ENCODE results near the gene IGF1R. TPM values are rescaled to one million over a fixed set of nuclear protein-coding genes. Genes with fewer than 3 reads are reported as not detected.
A peak's percentile ranks its signal among the peaks of the same experiment; 100 is the strongest.
"Not testable (repeated sequence)": the region's sequence is repeated elsewhere in the genome, so short reads cannot be mapped to it uniquely, and the experiment has no call there.

Gene IGF1R
- total RNA-seq (ENCODE audit: insufficient read depth, low replicate concordance) = 53.7 TPM

DNA sequence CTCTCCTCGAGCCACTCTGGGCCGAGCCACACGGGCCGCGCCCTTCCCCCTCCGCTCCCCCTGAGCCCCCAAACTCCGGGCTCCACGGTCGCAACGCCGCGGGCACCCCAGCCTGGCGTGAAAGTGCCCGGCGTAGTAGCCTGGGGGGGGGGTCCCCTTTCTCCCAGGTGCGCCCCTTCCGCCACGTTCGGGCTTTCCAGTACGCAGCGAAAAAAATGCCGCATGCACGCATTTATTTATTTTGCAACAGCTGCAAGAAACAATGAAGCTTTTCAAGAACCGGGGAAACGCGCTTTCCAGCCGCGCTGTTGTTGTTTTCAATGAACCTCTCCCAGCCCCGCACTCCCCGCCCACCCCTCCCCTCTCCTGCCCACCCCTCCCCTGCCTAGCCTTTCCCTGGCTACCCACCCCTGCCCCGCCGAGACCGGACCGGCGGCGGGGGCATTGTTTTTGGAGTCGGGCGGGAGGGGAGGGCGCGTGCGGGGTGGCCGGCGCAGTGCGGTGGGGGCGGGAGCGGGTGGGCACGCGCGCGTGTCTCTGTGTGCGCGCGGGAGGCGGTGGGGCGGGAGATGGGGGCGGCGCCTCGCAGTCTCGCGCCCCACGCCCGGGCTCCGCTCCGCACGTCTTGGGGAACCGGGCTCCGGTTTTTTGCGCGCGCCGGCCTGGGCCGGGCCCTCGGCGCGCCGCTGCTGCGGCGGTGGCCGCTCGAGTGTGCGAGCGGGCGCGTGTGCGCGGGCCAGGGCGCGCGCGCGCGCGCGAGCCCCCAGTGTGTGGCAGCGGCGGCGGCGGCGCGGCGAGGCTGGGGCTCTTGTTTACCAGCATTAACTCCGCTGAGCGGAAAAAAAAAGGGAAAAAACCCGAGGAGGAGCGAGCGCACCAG, at the start of gene IGF1R:
TSS of gene IGF1R (plus strand) at position 766 of the 880 bp plus-strand sequence. CDS start 1,043 bp downstream, outside the sequence.
- peak; percentile 94 for DNase-seq (ENCODE audit: low spot score)

DNA sequence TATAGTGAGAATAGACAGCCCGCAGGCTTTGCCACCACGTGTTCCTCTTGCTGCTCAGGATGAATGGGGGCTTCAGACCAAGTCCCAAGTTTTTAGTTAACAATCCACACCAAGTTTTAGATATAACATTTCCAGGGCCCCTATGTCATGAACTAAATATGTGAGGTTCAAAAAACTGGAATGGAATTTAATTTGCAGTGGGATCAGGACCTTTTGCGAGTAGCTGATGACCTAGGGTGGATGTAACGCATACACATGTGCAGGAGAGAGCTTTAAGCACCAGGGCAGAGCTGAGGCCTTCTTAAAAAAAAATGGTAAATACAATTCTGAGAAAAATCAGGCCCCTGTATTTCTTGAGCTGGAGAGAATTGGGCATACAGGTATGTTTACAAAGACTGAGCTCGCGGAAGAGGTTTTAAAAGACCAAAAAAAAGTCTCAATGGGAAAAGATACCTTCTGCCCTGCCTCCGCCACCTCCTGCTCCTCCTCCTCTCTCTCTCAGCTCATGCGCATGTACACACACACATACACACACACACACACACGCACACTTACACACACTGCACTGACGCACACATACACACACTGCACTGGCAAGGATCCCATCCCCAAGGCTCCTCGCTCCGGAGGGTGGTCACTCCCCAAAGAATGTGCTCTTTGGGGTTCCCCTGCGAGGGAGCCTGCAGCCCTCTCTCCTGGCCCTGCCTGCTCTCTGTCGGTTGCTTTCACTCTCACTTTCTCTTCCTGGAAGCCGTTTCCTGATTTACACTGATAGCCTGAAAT, 48.2 kb upstream of the IGF1R start:
- DNase-seq (ENCODE audit: low spot score) = peak; percentile 87

DNA sequence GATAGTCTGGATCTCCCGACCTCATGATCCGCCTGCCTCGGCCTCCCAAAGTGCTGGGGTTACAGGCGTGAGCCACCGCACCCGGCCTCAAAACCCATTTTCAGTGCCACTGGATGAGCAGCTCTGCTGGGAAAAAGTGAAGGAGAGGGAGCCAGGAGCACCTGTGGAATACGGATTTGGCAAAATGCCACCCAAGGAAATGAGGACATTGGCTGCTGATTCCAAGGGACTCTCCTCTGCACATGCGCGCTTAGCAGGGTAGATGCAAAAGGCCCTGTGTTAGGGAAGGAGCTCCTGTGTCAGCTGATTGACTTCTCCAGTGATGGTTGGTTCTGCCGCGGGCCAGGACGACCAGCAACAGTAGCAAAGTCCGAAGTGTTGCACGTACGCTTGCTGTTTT, 43.4 kb upstream of the IGF1R start:
- no peak for DNase-seq (ENCODE audit: low spot score)

DNA sequence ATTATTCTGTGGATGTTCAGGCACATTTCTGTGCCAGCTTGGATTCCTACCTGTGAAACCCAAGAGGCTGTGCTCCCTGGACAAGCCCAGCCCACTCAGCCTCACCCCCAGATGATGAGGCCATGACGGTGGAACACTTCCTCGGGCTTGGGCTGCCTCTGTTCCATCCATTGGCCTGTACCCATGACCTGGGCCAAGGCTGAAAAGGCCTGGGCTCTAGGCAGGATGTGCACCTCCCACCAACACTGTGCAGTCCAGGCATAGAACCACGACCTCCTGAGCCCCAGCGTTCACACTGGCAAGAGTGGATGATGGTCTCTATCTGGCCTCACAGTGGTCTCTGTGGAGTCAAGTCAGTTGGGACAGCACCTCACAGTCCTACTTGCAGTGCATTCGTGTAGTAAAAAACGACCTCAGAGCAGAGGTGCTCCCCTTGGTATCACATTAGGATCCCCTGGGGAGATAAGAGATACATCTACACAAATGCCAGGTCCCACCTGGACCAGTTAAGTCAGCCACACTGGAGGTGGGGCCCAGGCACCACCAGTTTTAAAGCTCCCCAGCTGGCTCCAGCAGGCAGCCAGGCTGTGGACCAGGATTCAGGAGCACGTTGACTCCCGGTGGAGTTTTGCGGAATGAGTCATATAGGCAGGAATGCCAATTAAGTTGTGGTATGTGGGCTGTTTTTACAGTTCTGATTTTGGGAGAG, 39.0 kb upstream of the IGF1R start:
- DNase-seq (ENCODE audit: low spot score) = peak; percentile 21

DNA sequence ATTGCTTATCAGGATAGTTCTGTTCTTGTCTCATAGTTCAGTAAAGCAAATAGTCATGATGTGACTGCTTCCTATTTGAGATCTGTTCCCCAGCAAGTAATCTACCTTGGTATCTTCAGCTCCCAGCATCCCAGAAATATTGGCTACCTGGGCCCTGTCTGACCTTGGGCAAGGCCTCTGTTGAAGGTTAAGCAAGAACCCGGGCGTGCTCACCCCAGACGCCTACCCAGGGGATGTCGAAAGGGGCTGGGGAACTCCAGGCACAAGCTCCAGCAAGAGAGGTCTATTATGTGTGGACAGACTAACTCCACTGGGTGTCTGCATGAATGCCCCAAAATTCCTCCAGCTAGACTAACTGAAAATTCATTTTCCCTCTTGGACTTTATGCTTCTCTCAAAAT, 37.3 kb upstream of the IGF1R start:
- no peak for DNase-seq (ENCODE audit: low spot score)

DNA sequence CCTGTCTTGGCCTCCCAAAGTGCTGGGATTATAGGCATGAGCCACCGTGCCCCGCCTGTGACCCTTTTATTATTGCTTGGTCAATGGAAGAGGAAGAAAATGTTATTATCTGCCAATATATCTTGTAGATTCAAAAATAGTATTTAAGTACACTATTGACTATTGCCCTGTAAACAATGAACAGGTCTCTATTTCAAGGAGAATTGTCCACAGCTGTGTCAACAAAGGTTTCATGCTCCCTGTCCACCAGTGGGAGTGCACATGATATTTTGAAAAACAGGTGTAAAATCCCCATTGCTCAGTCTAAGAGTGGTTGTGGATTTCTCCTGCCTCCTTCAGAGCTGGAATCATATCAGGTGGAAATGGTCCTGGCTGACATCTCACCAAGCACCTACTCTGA, 36.5 kb upstream of the IGF1R start:
- DNase-seq (ENCODE audit: low spot score) = no peak

DNA sequence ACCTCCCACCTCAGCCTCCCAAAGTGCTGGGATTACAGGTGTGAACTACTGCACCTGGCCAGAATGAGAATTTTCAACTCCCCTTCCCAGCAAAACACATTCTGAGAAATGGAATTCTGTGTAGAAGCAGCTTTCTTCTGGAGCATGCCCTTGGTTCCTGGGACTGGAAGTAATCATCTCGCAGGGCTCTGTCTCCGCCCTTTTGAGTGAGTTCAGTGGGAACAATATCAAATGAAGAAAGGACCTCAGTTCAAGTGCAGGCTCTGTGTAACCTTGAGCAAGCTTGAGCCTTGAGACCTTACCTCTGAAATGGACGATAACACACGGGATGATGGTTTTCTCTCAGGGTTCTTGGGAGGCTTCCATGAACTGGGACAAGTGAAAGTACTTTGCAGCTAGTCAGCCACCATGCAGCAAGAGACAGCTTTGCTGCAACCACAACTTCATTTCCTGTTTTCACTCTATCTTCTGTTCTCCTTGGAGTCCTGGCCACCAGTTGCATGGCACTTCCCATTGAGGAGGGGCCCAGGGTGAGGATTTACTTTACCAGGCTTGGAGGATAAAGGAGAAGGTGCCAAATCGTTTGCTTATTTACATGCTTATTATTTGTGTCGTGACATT, 35.7 kb upstream of the IGF1R start:
- no peak for DNase-seq (ENCODE audit: low spot score)

DNA sequence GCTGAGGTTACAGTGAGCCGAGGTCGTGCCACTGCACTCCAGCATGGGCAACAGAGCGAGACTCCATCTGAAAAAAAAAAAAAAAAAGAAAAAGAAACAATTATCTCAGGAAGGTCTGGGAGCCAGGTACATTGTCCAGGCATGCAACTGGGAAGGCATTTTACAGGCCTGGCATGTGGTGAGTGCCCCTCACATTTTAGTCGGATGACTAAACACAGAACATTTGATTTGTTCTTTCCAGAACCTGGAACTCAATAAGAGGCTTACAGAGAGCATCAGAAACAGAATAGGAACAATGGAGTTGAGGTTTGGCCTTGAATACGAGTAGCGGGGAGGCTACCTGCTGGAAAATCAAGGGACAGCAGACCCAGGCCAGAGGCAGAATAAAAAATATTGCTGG, 33.7 kb upstream of the IGF1R start:
- DNase-seq (ENCODE audit: low spot score) = no peak

DNA sequence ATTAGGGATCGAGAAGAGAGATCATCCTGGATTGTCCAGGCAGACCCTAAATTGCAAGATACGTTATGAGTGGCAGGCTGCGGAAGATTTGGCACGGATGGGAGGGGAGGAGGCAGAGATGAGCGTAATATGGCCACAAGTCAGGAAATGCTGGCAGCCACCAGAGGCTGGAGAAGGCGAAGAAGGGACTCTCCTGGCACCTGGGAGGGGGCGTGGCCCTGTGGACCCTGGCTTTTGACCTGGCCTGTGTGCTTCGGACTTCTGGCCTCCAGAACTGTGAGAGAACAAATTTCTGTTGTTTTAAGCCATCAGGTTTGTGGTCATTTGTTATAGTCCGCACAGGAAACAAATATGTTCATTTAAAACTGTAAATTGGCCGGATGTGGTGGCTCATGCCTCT, 31.9 kb upstream of the IGF1R start:
- DNase-seq (ENCODE audit: low spot score) = no peak

DNA sequence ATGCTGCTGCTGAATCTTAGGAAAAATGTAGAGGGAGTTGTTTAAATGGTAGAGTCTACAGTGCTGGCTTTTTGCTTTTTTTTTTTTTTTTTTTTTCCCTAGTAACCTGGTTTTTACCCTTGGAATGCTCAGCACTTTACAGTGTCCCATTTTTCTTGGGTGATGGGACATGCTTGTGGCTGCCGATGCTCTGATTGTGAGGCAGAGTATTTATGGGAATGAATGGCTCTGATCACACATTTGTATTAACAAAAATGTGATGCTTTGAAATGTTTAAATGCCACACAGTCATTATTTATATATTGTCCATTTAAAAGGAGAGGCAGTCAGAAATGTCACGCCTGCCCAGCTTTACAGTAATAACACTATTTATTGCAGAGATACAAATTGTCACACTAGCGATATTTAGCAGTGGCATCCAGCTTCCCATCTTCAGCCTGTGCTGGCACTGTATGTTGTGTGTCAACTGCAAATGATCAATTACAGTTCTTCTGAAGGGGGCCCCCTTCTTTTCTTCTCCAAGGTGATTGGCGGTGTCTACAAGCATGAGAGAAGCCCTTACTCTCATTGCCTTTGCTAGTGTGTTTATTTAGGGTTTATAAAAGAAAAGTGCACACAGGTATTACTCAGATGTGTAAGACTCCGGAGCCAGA, 30.9 kb upstream of the IGF1R start:
- DNase-seq (ENCODE audit: low spot score) = no peak

DNA sequence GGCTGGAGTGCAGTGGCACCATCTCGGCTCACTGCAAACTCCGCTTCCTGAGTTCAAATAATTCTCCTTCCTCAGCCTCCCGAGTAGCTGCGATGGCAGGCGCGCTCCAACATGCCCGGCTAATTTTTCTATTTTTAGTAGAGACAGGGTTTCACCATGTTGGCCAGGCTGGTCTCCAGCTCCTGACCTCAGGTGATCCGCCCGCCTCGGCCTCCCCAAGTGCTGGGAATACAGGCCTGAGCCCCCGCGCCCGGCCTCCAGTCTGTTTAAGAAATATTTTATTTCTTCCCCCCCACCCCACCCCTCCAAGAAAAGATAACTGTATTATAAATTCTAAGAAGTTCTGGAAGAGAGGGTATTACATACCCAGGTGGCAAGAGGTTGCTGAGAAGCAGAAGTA, 29.8 kb upstream of the IGF1R start:
- not testable (repeated sequence) for DNase-seq (ENCODE audit: low spot score)

DNA sequence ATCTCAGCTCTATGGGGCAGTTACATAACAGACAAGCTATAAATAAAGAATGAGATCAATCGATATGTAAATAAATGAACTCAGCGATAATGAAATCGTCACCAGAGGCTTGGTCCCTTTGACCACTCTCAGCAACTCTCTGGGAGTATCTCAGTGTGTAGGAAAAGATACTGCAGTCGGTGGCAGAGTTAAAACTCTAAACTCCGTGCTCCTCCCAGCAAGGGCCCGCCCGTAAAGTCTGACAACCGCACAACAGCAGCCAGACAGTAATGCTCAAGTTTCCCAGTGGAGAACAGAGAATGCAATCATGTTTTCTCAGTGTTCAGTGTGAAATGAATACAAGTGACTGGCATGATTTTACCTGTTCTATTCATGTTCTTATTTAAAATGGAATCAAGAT, 28.3 kb upstream of the IGF1R start:
- peak; percentile 62 for DNase-seq (ENCODE audit: low spot score)

DNA sequence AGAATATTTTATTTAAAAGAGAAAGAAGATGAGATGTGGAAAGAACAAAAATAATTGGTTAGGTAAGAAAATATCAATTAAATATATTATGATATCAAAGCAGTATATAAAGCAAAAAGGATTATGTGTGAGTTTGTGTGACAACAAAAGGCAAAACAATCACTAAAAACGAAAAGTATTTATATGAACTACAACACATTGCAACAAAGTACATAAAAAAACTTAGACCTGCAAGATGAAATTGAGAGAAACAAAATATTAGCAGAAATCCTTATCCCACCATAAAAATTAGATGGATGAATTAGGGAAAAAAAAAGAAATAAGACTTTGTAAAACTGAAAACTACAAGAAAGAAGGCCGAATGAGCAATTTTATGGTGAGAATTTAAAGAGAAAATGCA, 27.3 kb upstream of the IGF1R start:
- no peak for DNase-seq (ENCODE audit: low spot score)

DNA sequence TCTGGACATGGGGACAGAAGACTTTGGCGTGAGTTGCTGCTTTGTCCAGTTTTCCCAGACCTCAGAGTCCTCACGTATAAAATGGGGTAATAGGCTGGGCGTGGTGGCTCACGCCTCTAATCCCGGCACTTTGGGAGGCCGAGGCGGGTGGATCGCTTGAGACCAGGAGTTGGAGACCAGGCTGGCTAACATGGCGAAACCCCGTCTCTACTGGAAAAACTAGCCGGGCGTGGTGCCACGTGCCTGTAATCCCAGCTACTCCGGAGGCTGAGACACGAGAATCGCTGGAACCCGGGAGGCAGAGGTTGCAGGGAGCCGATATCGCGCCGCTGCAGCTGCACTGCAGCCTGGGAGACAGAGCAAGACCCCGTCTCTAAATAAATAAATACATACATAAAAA, 22.7 kb upstream of the IGF1R start:
- DNase-seq (ENCODE audit: low spot score) = no peak

DNA sequence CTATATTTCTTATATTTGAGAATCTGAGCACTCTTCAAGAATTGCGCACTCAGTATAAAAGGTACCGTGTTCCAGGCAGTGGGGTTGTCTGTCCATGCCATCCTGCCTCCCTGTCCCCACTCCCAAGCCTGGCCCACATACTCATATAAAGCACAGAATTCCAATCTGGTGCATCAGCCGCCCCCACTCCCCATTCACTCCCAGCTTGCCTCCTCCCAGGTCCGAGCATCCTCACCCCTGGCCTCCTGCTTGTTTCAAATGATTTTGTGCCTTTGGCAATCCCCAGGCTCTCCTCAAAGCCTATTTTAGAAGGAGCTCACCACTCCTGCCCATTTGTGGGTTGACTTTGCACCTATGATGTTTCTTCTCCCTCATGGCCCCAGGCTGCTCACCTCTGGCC, 22.2 kb upstream of the IGF1R start:
- DNase-seq (ENCODE audit: low spot score) = no peak

DNA sequence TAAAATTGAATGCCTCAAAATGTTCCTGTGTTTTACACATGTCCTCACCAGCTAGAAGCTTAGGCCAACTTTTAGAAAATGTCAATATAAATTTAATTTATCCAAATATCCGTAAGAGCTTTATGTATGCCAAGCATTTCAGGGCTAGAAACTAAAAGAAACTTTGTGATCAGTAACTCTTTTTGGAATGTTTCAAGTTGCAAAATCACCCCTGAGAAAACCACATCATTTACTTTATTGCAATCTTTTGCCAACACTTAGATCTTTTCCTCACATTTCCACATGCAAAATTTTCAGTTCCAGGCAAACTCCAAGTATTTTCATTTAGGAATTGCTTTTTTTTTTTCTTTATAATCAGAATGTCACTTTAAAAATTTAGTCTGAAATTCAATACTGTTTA, 20.1 kb upstream of the IGF1R start:
- no peak for DNase-seq (ENCODE audit: low spot score)

DNA sequence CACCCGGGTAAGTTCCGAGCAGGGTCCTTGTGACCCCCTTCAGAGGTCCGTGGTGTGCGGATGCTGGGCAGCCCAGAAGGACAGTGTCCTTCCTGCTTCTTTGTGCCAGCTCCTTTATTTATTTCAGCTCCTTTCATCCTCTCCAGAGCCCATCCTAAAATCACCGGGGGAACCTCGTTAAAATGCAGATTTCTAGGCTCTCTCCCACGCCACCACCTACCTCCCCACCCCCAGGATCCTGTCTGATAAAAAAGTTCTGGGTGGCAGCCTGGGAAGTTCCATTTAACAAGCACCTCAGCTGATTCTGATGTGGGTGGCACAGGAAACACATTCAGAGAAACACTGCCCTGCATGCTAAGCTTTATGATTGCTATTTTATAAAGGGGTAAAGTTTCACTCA, 12.5 kb upstream of the IGF1R start:
- no peak for DNase-seq (ENCODE audit: low spot score)

DNA sequence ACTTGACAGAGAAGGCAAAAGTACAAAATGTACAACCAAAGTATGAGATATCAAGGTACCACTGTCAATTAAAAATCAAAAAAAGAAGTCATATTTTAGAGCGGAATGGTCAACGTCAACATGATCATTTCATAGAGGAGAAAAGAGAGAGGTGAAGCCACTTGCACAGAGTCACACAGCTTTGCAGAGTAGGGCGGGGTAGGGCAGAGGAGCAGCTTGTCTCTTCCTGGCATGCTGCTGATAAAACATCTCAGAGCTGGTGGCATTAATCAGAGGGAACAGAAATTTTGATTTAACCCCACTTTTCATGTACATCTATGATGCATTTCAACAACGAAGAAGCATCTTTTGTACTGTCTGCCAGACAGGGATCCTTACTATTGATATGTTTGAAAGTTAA, 5.2 kb upstream of the IGF1R start:
- DNase-seq (ENCODE audit: low spot score) = no peak

DNA sequence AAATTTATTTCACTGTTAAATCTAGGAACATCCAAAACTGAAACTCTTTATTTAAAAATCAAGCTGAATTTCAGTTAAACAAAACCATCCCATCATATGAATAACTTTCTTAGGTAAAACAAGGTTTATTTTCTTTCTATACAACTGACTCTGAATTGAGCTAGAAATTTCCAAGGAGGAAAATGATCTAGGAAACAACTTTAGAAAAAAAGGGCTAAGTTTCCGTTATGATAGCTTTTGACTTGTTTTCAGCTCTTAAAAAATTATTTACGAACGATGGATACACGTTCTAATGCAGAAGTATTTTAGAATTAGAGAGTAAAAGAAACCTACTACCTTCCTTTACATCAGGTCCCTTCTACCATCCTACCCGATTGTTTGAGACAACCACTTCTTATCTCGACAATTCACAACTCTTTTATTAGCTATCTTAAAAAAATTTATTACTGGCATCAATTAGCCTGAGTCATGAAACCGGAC, 1.8 kb upstream of the IGF1R start:
- no peak for DNase-seq (ENCODE audit: low spot score)

DNA sequence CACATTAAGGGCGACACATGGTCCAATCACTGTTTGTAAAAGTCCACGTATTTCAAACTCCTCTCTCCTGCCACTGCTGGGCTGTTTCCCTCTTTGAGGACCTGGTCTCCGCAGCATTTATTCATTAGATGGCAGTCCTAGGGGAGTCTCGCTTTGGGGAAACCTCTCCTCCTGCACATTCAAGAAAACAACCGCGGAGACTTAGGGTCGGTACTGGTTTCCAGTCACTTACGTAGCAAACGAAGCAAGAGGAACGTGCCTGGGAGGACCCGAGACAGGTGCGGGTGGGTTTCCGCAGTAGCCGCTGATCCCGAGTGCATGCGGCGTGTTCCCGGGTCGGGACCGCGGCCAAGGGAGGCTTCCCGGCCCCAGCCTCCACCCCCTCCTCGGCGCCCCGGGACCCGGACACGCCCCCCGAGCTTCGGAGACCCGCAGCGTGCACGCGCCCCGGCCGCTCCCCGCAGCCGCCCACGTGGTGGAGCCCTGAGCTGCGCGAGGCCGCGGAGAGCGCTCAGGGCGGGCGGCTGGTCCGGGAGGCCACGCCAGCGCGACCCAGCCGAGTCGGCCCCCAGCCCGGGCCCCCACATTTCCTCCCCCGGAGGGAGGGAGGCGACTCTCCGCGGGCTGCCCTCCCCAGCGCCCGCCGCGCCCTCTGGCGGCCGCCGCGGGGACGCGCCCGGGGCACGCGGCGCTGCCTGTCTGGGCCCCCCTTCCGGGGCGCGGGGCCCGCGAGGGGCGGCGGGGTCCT, 1.1 kb upstream of the IGF1R start:
- peak; percentile 90 for DNase-seq (ENCODE audit: low spot score)
